GM18517 (cell line): Measurements from ENCODE around the gene SNX4.
"Not testable (repeated sequence)": the region's sequence is repeated elsewhere in the genome, so short reads cannot be mapped to it uniquely, and the experiment has no call there.

Experiments used
- ATAC-seq: cut with Tn5 transposase; IDR thresholded peaks from one replicate; pipeline ENCODE4 v1.9.1; 2021; ENCODE audit warnings: mild to moderate bottlenecking, moderate library complexity; ENCODE audit not compliant: unreplicated experiment

SNX4 gene

DNA sequence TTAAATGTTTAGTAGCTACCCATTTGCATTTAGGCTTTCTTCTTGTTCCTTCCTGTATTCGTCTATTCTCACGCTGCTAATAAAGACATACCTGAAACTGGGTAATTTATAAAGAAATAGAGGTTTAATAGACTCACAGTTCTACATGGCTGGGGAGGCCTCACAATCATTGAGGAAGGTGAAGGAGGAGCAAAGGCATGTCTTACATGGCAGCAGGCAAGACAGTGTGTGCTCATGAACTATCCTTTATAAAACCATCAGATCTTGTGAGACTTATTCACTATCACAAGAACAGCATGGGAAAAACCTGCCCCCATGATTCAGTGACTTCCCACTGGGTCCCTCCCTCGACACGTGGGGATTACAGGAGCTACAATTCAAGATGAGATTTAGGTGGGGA lies 114.5 kb downstream of the SNX4 start:
- not testable (repeated sequence) for ATAC-seq

DNA sequence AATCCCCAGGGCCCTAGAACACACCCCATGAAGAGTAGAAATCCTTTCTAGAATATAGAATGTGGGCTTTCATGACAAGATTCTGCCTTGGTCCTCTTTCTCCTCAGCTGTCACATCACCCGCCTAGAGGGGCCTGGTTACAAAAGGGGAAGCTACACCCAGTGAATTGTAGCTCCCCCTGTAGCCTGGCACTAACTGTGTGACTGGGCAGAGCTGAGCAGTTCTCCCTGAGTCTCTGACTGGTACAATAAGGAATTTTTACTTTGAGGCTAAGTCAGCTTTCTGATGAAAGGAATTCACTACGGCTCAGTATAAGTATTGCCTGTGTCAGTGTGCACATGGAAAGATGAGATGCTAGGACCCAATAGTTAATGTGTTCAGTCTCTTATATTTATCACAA lies 116.2 kb downstream of the SNX4 start:
- no peak for ATAC-seq

DNA sequence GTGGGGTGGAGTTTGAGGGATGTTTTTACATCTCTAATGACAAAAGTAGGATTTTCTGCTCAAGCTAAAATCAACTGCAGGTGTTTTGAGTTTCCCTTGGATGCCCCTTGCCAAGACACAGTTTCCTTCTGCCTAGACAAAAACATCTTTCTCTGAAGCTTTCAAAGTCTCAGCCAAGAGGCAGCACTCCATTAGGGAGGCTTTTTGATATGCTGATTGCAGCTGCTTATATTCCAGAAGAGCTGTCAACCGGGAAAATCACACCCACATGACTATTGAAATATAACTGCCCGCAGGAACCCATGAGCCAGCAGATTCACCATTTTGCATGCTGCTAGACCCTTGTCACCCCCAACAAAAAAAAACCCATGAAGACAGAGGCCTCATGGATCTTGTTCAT lies 117.4 kb downstream of the SNX4 start:
- no peak for ATAC-seq

GRCh38 chr3:125401402-125401801 lies 118.6 kb downstream of the SNX4 start:
- no peak for ATAC-seq

- ATAC-seq: no peak
Observed at GRCh38 chr3:125398952-125399351, 121.0 kb downstream of the SNX4 start.
